Ecto neural progenitor cell (in vitro differentiated cells): ENCODE results near the gene RAD51B.

Experiments
- DNase-seq: peaks from one replicate; pipeline ENCODE4 v3.0.0-alpha.2; 2018; ENCODE audit warnings: low spot score

The RAD51B gene

GRCh38 chr14:68637106-68638021 lies 817.8 kb downstream of the RAD51B start:
- no peak for DNase-seq

DNA sequence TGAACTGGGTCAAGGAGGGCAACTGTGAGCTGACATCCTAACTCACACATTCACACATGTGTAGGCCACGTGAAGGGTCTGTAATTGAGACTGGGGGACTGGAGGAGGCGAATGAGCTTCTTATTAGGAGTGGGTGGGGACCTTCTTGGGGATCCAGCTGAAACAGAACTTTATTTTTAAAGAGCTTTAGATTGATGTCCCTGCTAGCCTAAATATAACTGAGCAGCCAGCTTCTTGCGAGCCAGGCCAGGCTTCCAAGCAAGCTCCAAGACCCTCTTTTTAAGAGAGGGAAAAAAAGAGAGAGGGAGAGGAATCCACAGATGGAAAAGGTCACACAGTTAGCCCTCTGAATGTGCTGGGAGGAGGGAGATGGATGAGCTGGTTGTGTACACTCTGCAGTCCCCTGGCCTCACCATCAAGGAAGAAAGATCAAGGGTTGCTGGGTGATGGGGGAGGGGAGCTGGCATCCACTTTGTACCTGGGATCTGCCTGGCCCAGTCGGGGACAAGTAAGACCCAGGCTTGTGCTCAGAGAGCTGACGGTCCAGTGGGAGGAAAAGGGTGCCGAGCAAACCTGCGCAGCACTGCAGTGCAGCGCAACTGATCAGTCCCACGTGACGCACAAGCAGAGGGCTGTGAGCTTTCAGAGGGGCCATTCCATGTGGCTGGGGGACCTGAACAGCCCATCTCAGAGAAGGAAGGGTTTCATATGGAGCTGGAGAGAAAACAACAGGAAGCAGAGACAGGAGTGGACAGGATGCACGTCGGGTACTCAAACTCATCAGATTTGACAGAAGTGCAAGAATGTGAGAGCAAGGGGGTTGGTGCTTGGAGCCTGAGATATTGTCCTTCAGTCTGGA lies 818.8 kb downstream of the RAD51B start:
- peak; percentile 43 for DNase-seq

DNA sequence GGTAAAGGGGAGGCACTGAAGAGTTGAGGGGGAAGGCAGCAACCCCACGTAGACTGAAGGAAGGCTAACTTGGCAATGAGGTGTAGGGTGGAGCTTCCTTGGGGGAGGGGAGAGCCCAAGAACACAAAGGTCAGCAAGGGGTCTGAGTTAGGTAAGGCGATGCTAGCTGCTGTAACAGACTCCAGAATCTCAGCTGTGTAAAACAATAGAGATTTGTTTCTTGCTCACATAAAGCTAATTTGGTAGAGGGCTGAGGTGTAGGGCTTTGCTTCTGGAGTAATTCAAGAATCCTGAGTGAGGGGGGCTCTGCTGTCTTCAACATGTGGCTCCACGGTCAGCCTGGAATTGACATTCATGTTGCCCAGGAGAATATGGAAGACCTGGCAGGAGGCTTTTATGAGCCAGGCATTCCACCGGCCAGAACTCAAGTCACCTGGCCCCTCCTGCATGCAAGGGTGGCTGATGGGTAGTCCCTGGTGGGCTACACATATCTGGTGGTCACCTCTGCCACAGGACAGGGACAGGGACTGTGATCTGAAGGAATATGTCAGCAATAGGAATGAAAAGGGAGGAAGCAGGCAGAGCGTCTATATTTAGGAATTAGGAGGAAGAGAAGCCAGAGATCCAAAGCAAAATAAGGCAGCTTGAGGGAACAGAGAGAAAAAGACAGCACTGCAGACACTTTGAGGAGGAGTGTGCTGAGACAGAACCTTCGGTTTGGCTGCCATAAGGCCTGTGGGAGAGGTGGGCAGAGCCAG lies 819.6 kb downstream of the RAD51B start:
- DNase-seq: peak; percentile 25

DNA sequence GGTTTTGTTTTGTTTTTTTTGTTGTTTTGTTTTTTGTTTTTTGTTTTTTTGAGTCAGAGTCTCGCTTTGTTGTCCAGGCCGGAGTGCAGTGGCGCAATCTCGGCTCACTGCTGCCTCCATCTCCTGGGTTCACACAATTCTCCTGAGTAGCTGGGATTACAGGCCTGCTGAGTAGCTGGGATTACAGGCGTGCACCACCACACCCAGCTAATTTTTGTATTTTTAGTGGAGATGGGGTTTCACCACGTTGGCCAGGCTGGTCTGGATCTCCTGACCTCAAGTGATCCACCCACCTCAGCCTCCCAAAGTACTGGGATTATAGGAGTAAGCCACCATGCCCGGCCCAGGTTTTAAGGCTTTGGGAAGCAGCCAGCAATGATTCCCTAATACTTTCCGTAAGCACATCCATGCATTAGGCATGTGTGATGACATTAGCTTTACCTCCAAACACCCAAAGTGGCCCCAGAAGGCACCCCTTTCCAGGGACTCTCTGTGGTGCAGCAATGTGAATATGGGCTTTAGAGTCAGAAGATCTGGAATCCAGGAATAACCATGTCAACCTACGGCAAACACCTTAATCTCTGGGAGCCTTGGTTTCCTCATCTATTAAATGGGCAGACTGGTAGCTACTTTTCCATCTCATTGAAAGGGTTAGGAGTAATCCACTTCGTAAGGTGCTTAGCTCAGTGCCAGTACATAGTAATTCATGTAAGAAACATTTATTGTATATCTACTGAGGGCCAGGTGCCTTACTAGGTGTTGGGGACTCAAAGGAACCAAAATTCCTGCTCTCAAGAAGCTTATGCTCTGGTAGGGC lies 820.4 kb downstream of the RAD51B start:
- DNase-seq: no peak

- no peak for DNase-seq
These were observed 824.1 kb downstream of the RAD51B start for GRCh38 chr14:68643673-68644072.

GRCh38 chr14:68644101-68644500 lies 824.5 kb downstream of the RAD51B start:
- no peak for DNase-seq

GRCh38 chr14:68645371-68645770 lies 825.8 kb downstream of the RAD51B start:
- DNase-seq: no peak

DNA sequence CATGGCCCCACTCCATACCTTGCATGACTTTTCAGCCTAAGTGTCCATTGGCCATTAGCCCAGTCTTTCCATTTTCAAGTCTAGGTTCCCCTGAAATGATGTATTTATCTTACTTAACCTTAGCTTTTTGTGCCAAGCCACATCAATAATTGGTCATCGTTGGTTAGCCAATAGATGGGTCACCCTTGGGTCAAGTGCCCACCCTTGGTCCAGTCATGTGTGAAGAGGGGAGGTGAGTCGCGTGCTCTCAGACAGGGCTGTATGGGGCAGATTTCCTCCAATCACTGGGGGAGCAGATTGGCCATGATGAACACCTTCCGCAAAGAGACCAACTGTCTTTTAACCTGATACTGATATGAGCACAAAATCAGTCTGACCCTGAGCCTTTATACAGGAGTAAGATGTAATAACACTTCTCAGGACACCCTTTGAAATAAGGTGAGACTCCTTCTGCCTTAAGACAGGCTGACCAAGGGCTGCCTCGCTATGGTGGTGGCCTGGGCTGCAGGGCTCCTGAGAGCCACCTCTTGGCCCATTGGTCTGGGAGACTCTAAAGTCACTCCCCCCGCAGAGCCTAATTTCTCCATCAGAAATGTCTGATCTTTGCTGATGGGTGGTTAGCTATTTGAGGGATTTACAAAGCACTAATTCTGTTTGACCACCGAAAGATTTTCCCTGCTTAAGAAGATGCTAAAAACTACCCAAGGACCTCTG lies 830.1 kb downstream of the RAD51B start:
- peak; percentile 20 for DNase-seq

DNA sequence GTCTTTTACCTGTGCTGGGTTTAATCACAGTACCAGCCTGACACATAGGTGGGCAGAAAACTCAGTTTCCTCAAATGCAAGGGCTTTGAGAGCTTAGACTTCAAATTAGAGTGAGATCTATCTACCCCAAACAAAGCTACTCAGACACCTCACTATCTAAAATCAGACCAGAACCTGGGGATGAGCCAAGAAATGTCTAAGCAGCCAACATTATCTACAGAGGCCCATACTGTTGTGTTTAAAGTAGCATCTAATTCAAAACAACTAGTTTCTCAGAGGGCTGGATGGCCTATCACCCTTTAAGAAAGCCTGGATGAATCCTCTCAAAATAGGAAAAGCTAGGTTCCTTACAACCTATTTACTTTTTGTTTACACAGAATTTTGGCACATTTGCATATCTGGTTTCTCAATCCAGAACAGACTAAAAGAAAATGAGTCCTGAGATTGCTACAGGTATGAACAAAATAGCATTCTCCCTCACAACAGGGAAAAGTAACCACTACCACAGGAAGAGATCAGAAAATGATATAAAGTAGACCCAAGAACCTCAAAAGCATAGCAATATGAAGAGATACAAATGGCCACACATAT lies 830.9 kb downstream of the RAD51B start:
- DNase-seq: peak; percentile 4

DNA sequence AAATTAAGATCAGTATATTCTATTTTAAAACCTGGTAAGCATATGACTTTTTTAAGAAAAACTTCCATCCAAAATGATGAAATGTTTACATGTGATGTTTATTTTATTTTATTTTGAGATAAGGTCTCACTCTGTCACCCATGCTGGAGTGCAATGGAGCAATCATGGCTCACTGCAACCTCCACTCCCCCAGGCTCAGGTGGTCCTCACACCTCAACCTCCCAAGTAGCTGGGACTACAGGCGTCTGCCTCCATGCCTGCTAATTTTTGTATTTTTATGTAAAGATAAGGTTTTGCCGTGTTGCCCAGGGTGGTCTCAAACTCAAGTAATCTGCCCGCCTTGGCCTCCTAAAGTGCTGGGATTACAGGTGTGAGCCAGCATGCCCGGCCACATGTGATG lies 831.5 kb downstream of the RAD51B start:
- no peak for DNase-seq

GRCh38 chr14:68651652-68652432 lies 832.3 kb downstream of the RAD51B start:
- DNase-seq: peak; percentile 43

DNA sequence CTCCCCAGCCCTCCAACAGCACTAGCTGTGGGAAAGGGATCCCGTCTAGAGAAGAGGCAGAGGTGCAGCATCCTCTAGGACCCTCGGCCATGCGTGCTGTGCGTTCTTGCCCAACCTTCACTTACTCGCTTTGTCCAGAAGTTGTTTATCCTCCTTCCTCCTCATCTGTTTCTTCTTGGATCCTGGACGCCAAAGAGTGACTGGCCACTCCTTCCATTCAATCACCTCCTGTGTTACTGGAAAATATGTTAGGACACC lies 832.8 kb downstream of the RAD51B start:
- no peak for DNase-seq

DNA sequence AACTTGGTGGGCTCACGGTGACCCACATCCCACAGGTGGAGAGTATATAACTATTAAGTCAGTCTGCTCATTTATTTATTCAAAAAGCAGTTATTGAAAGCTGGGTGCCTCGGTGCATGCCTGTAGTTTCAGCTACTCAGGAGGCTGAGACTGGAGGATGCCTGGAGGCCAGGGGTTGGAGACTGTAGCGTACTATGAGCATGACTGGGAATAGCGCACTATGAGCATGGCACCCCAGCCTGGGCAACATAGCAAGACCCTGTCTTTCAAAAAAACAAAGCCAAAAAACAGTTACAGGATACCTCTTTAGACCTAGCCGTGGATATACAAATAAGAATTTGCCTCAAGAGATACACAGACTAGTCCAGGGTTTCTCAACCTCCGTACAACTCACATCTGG lies 833.5 kb downstream of the RAD51B start:
- peak; percentile 20 for DNase-seq

GRCh38 chr14:68653804-68654203 lies 834.2 kb downstream of the RAD51B start:
- DNase-seq: peak; percentile 22

DNA sequence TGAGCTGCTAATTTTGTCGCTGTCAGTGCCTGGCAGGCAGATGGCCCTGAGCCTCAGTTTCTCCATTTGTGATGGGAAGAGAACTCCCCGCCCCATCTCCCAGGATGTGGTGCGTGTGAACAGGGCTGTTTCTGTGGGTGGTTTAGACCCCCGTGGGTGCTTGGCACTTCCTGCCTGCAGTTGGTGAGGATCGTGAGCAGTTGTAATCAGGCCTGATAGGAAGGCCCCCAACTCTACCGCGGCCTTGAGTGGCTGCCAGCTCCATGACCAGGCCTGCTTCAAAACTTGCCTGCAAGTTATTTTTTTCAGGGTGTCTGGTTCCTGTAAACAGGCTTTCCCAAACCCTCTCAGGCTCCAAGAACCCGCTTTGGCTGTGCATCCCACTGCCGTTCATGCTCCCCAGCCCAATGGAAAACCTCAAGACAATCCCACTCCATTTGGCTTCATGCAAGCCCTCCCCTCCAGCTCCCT lies 834.9 kb downstream of the RAD51B start:
- DNase-seq: peak; percentile 34

- peak; percentile 43 for DNase-seq
These were observed 835.6 kb downstream of the RAD51B start for GRCh38 chr14:68655021-68655831.

DNA sequence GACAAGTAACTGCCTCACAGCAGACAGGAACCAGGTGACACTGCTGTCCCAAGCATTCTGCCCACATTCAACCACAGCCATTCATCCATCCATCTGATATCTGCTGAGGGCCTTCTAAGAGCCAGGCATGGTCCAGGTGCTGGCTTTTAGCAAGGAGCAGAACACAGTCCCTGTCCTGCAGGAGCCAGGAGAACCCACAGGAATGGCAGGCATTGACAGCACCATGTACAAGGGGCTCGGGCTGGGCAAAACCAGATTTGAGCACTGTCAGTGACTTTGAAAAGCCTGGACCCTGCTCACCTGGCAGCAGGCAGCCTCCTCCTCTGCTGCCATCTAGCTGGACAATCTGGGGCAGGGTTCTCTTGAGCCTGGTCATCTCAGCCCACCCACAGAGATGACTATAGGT lies 836.3 kb downstream of the RAD51B start:
- DNase-seq: peak; percentile 50

GRCh38 chr14:68656452-68656851 lies 836.9 kb downstream of the RAD51B start:
- peak; percentile 33 for DNase-seq
